ENCODE results near the gene DCAF5. TPM values are rescaled to one million over a fixed set of nuclear protein-coding genes. Genes with fewer than 3 reads are reported as not detected.
A peak's percentile ranks its signal among the peaks of the same experiment; 100 is the strongest.

The DCAF5 gene
- total RNA-seq, 1 experiment from 2014 or later: 23.5 TPM

- intact Hi-C loops (cut with micrococcal nuclease; ENCODE audit: unreplicated experiment): loop anchor here (2.0 kb wide), 1 partner anchor 115 kb away; no protein-coding TSS in a partner anchor
- no peak overlapping the region for H3K4me3 Mint-ChIP-seq (ENCODE audit: low read depth, unreplicated experiment)
- CTCF ChIA-PET: no interaction called here
- H3K36me3 Mint-ChIP-seq (ENCODE audit: insufficient read depth, unreplicated experiment): peaks cover 5% of the 10 kb centered on the region
- H3K4me1 Mint-ChIP-seq (ENCODE audit: low read depth, unreplicated experiment): peaks cover 38% of the 10 kb centered on the region
- no peak for DNase-seq
- TF ChIP-seq CTCF (IDR thresholded peaks at IDR 0.05; ENCODE audit: unreplicated experiment): no peak
- no peak overlapping the region for H3K27ac Mint-ChIP-seq (ENCODE audit: unreplicated experiment)
- BruUV-seq (replicated peaks): no TSS peak
- H3K27me3 Mint-ChIP-seq (ENCODE audit: unreplicated experiment): no peaks in the 10 kb centered on the region
- no peaks in the 10 kb centered on the region for H3K9me3 Mint-ChIP-seq (ENCODE audit: low read depth, unreplicated experiment)
Observed at GRCh38 chr14:69091695-69092094, 61.2 kb downstream of the DCAF5 start.

- Mint-ChIP-seq H3K27ac (ENCODE audit: unreplicated experiment) (no peak overlapping the region), H3K4me1 (ENCODE audit: low read depth, unreplicated experiment) (peaks cover 34% of the 10 kb centered on the region), H3K4me3 (ENCODE audit: low read depth, unreplicated experiment) (no peak overlapping the region), H3K27me3 (ENCODE audit: unreplicated experiment) (no peaks in the 10 kb centered on the region), H3K36me3 (ENCODE audit: insufficient read depth, unreplicated experiment) (peaks cover 6% of the 10 kb centered on the region), H3K9me3 (ENCODE audit: low read depth, unreplicated experiment) (no peaks in the 10 kb centered on the region)
- no TSS peak for BruUV-seq (replicated peaks)
- intact Hi-C loops (cut with micrococcal nuclease; ENCODE audit: unreplicated experiment): no loop called here
- DNase-seq: no peak
- TF ChIP-seq CTCF (IDR thresholded peaks at IDR 0.05; ENCODE audit: unreplicated experiment): no peak
- CTCF ChIA-PET: interaction anchor here (1.0 to 1.5 kb wide), 4 partner anchors 11 to 228 kb away, joined by 4 to 7 read pairs (median 4); no protein-coding TSS in a partner anchor
Observed at GRCh38 chr14:69091006-69091405, 61.9 kb downstream of the DCAF5 start.

GRCh38 chr14:69090187-69090789, 62.6 kb downstream of the DCAF5 start:
- intact Hi-C loops (cut with micrococcal nuclease; ENCODE audit: unreplicated experiment): loop anchor here (1.0 kb wide), 1 partner anchor 179 kb away; no protein-coding TSS in a partner anchor
- CTCF ChIA-PET: interaction anchor here (0.8 to 1.5 kb wide), 6 partner anchors 11 to 227 kb away, joined by 3 to 7 read pairs (median 4); no protein-coding TSS in a partner anchor
- DNase-seq: peak; percentile 70
- H3K27me3 Mint-ChIP-seq (ENCODE audit: unreplicated experiment): no peaks in the 10 kb centered on the region
- H3K9me3 Mint-ChIP-seq (ENCODE audit: low read depth, unreplicated experiment): no peaks in the 10 kb centered on the region
- H3K36me3 Mint-ChIP-seq (ENCODE audit: insufficient read depth, unreplicated experiment): peaks cover 6% of the 10 kb centered on the region
- peaks cover 34% of the 10 kb centered on the region for H3K4me1 Mint-ChIP-seq (ENCODE audit: low read depth, unreplicated experiment)
- BruUV-seq (replicated peaks): no TSS peak
- no peak overlapping the region for H3K4me3 Mint-ChIP-seq (ENCODE audit: low read depth, unreplicated experiment)
- H3K27ac Mint-ChIP-seq (ENCODE audit: unreplicated experiment): no peak overlapping the region
- TF ChIP-seq CTCF (IDR thresholded peaks at IDR 0.05; ENCODE audit: unreplicated experiment): peak; percentile 64

- CTCF ChIA-PET: no interaction called here
- no peak for DNase-seq
- Mint-ChIP-seq H3K4me1 (ENCODE audit: low read depth, unreplicated experiment) (peaks cover 26% of the 10 kb centered on the region), H3K9me3 (ENCODE audit: low read depth, unreplicated experiment) (no peaks in the 10 kb centered on the region), H3K4me3 (ENCODE audit: low read depth, unreplicated experiment) (no peak overlapping the region), H3K27me3 (ENCODE audit: unreplicated experiment) (no peaks in the 10 kb centered on the region), H3K36me3 (ENCODE audit: insufficient read depth, unreplicated experiment) (peaks cover 6% of the 10 kb centered on the region), H3K27ac (ENCODE audit: unreplicated experiment) (no peak overlapping the region)
- intact Hi-C loops (cut with micrococcal nuclease; ENCODE audit: unreplicated experiment): no loop called here
- no peak for TF ChIP-seq CTCF (IDR thresholded peaks at IDR 0.05; ENCODE audit: unreplicated experiment)
- no TSS peak for BruUV-seq (replicated peaks)
Observed at GRCh38 chr14:69089046-69089445, 63.9 kb downstream of the DCAF5 start.

All from Calu3 (cell line).